DOHH2 (cell line): ENCODE data around the gene MS4A15.

Source experiments
- EZH2phosphoT487 ChIP-seq: fragments of 200-600 bp; sonication (generic); IDR thresholded peaks from 2 replicates; pipeline ENCODE4 v1.6.1; 2017; ENCODE audit warnings: borderline replicate concordance, mild to moderate bottlenecking, antibody characterized with exemption, low read length, moderate library complexity, mixed read lengths
- TF ChIP-seq, protein P1 (sequence below): fragments of 200-600 bp; sonication (generic); IDR thresholded peaks from one replicate; pipeline ENCODE4 v1.5.1; 2014; ENCODE audit warnings: antibody characterized with exemption, mild to moderate bottlenecking, low read depth, low read length; ENCODE audit not compliant: poor library complexity, severe bottlenecking

DNA sequence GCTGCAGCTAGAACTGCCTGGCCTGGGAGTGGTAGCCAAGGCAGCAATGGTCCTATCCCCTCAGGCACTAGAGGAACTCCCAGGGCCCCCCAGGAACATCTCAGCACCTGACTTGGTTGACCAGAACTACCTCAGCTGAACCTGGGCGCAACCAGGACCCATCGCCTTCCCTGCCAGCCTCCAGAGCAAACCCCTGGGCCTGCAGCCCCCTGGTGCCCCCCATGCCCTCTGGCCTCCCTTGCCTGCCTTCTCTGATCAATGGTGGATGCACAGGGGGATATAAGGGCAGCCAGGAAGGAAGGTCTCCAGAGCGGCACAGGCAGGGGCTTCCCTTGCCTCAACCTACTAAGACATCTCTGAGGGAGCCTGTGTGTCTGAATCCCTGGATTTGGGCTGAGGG lies 42.0 kb downstream of the MS4A15 start:
- TF ChIP-seq, protein P1, sequence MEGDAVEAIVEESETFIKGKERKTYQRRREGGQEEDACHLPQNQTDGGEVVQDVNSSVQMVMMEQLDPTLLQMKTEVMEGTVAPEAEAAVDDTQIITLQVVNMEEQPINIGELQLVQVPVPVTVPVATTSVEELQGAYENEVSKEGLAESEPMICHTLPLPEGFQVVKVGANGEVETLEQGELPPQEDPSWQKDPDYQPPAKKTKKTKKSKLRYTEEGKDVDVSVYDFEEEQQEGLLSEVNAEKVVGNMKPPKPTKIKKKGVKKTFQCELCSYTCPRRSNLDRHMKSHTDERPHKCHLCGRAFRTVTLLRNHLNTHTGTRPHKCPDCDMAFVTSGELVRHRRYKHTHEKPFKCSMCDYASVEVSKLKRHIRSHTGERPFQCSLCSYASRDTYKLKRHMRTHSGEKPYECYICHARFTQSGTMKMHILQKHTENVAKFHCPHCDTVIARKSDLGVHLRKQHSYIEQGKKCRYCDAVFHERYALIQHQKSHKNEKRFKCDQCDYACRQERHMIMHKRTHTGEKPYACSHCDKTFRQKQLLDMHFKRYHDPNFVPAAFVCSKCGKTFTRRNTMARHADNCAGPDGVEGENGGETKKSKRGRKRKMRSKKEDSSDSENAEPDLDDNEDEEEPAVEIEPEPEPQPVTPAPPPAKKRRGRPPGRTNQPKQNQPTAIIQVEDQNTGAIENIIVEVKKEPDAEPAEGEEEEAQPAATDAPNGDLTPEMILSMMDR: no peak
- no peak for TF ChIP-seq EZH2phosphoT487
